Measurements from ENCODE around the gene ING5. TPM values are rescaled to one million over a fixed set of nuclear protein-coding genes. Genes with fewer than 3 reads are reported as not detected.

The ING5 gene
- total RNA-seq, 4 donors from 2014 or later, result 12.1 to 33.9 (median 27.5) TPM

- in situ Hi-C loops (cut with MboI; ENCODE audit: low sequenced_read_pairs in 4 of 4), result no loop called here
- no peak for TF ChIP-seq CTCF (IDR thresholded peaks at IDR 0.05 in 4 of 5, conservative IDR thresholded peaks at IDR 0.05 in 1 of 5)
- TF ChIP-seq POLR2A (IDR thresholded peaks at IDR 0.05), result no peak
- Histone ChIP-seq H3K4me3 (no peak overlapping the region), H3K36me3 (peaks cover 0 to 19% of the 10 kb centered on the region in 2 donors), H3K27me3 (no peaks in the 10 kb centered on the region), H3K4me1 (peaks cover 0 to 5% of the 10 kb centered on the region in 2 donors), H3K9me3 (no peaks in the 10 kb centered on the region), H3K27ac (no peak overlapping the region)
- no peak for ATAC-seq
- intact Hi-C loops (cut with DNase I; ENCODE audit: low total_unique reads), result no loop called here
- DNase-seq, result no peak
Observed at GRCh38 chr2:241678784-241679540, 22.9 kb upstream of the ING5 start.

- Histone ChIP-seq H3K27ac (no peak overlapping the region), H3K36me3 (peaks cover 0 to 19% of the 10 kb centered on the region in 2 donors), H3K27me3 (no peaks in the 10 kb centered on the region), H3K4me1 (peaks cover 0 to 5% of the 10 kb centered on the region in 2 donors), H3K4me3 (no peak overlapping the region), H3K9me3 (no peaks in the 10 kb centered on the region)
- no peak for TF ChIP-seq CTCF (IDR thresholded peaks at IDR 0.05 in 4 of 5, conservative IDR thresholded peaks at IDR 0.05 in 1 of 5)
- no peak for TF ChIP-seq POLR2A (IDR thresholded peaks at IDR 0.05)
- in situ Hi-C loops (cut with MboI; ENCODE audit: low sequenced_read_pairs in 4 of 4), result no loop called here
- ATAC-seq (no peak), DNase-seq (no peak)
- intact Hi-C loops (cut with DNase I; ENCODE audit: low total_unique reads), result no loop called here
Observed at GRCh38 chr2:241680044-241680443, 21.8 kb upstream of the ING5 start.

GRCh38 chr2:241680827-241681599, 20.8 kb upstream of the ING5 start:
- Histone ChIP-seq H3K4me1 (peaks cover 6 to 9% of the 10 kb centered on the region in 2 donors), H3K36me3 (peaks cover 0 to 19% of the 10 kb centered on the region in 2 donors), H3K9me3 (no peaks in the 10 kb centered on the region), H3K4me3 (no peak overlapping the region), H3K27ac (peak overlapping the region in 3 of 4 donors; percentile 39 to 56 (median 45)), H3K27me3 (no peaks in the 10 kb centered on the region)
- intact Hi-C loops (cut with DNase I; ENCODE audit: low total_unique reads) (no loop called here), in situ Hi-C loops (cut with MboI; ENCODE audit: low sequenced_read_pairs in 4 of 4) (no loop called here)
- peak; percentile 91 to 96 for ATAC-seq
- TF ChIP-seq POLR2A (IDR thresholded peaks at IDR 0.05) (no peak), CTCF (IDR thresholded peaks at IDR 0.05 in 4 of 5, conservative IDR thresholded peaks at IDR 0.05 in 1 of 5) (no peak)
- peak in 1 of 2 donors; percentile 74 for DNase-seq

GRCh38 chr2:241686324-241686649, 15.6 kb upstream of the ING5 start:
- Histone ChIP-seq H3K36me3 (peaks cover 0 to 26% of the 10 kb centered on the region in 2 donors), H3K27ac (peak overlapping the region; percentile 90 to 99 (median 93)), H3K27me3 (no peaks in the 10 kb centered on the region), H3K4me3 (peak overlapping the region; percentile 72 to 98 (median 82)), H3K9me3 (no peaks in the 10 kb centered on the region), H3K4me1 (peaks cover 30% of the 10 kb centered on the region in 2 donors)
- in situ Hi-C loops (cut with MboI; ENCODE audit: low sequenced_read_pairs in 4 of 4), result no loop called here
- no peak for DNase-seq
- TF ChIP-seq CTCF (IDR thresholded peaks at IDR 0.05 in 4 of 5, conservative IDR thresholded peaks at IDR 0.05 in 1 of 5), result no peak
- intact Hi-C loops (cut with DNase I; ENCODE audit: low total_unique reads), result loop anchor here (1.0 kb wide), 2 partner anchors 48 to 49 kb away; partner anchors contain the start of genes ATG4B, D2HGDH and THAP4
- peak; percentile 4 to 18 for ATAC-seq

Data from gastrocnemius medialis (tissue), 4 donors.